22Rv1 (cell line): ENCODE measurements around the gene DTNB.

ENCODE experiments used
- H3K27ac ChIP-seq: fragments of 450-650 bp; 2 replicates; pipeline ENCODE4 v1.5.1; 2017
- ZFX ChIP-seq: fragments of 450-650 bp; IDR thresholded peaks from 2 replicates; pipeline ENCODE4 v1.6.1; 2017; ENCODE audit warnings: antibody characterized with exemption, borderline replicate concordance
- TF ChIP-seq, protein P1 (sequence below): fragments of 450-650 bp; IDR thresholded peaks from 2 replicates; pipeline ENCODE4 v1.5.1; 2017; ENCODE audit warnings: mild to moderate bottlenecking

Gene DTNB

DNA sequence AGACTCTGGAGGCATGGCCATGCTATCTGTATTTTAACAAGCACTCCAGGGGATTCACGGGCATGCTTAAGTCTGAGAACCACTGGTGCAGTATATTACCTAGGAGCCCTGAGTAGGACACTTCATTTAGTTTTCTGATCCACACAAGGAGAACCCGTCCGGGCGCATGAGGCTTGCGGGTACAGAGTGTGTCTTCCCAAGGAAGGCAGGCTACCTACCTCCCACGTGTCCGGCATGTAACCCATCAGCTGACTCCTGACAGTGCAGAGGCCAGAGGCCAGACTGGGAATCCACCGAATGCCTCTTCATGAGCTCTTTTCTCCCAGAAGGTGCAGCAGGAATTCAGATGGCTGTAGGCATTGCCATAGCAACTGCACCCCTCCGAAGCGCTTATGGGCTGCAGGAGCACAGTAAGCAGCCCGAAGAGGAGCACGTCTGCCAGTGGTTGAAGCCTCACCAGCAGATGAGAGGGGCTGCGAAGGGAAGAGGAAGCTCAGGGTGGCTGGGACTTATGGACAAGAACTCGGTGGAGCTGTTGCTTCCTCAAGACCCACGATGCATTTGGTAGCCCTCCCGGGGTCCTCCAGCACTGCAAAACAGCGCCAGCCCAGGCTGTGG, 297.9 kb downstream of the DTNB start:
- no peak for TF ChIP-seq ZFX
- TF ChIP-seq, protein P1, sequence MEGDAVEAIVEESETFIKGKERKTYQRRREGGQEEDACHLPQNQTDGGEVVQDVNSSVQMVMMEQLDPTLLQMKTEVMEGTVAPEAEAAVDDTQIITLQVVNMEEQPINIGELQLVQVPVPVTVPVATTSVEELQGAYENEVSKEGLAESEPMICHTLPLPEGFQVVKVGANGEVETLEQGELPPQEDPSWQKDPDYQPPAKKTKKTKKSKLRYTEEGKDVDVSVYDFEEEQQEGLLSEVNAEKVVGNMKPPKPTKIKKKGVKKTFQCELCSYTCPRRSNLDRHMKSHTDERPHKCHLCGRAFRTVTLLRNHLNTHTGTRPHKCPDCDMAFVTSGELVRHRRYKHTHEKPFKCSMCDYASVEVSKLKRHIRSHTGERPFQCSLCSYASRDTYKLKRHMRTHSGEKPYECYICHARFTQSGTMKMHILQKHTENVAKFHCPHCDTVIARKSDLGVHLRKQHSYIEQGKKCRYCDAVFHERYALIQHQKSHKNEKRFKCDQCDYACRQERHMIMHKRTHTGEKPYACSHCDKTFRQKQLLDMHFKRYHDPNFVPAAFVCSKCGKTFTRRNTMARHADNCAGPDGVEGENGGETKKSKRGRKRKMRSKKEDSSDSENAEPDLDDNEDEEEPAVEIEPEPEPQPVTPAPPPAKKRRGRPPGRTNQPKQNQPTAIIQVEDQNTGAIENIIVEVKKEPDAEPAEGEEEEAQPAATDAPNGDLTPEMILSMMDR, result no peak

DNA sequence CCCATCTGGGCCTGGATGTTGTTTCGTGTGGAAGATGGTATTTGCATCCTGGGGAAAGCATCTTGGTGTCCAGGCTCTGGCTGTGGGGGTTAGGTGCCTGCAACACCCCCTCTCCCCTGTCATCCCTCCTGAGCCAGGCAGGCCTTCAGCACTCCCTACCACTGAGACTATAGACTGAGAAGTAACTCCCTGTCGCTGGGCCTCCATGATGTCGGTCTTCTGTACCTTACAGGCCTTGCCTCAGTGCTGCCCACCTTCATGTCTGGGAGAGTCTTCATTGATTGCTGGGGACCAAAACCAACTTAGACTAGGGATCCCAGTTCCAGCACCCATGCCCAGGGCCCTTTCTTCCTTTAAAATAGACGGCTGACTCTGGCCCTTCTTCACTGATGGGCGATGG, 298.6 kb downstream of the DTNB start:
- no peak overlapping the region for H3K27ac ChIP-seq
- TF ChIP-seq, protein P1, result no peak
- no peak for TF ChIP-seq ZFX

More for the DNA sequence above, 297.9 kb downstream of the DTNB start:
- H3K27ac ChIP-seq, result no peak overlapping the region

DNA sequence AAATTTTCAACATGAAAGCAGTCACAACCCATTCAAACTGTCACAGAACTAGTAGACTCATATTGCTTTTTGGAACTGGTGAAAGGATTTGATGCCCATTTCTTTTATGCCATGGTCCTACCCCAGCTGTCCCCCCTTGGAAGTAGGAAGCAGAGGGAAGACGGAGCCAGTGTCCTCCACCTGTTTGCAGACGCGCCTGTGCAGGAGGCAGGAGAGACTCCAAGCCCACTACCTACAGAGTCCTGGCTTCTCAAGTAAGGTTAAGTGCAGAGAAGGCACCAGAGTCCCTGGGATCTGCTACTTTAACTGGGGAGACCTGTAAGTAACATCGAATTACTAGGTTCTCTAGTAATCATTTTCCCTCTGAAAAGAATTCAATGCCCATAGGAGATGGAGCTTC, 299.0 kb downstream of the DTNB start:
- TF ChIP-seq, protein P1, result no peak
- H3K27ac ChIP-seq, result no peak overlapping the region

DNA sequence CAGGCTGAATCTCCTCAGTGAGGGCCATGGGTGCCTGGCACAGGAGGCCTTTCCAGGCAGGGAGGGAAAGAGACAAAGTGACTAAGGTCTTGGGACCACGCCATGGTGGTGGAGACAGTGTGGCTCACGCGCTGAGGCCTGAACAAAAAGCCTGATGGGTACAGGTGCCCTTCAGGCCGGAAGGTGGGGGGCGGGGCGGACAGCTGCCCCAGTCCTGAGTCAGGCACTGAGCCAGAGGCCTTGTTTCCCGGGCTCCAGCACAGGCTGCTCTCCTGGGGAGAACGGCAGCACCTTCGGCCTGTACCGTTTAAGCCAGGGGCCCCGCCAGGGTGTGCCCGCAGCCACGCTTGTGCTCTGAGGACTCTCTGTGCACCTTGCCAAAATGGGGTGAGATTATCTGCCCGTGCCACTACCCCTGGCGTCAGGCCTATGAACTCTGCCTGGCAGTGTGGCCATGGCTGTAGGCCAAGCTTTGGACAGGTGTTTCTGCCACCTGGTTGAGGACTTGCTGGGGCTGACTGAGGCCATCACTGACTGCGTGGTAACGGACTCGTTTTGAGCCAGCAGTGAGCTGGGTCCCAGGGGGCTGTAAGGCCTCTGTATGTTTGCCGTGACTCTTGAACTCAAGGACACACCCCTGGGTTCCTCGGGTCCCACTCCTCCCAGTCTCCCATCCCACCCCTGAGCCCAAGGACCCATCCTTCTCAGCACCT, 300.0 kb downstream of the DTNB start:
- no peak overlapping the region for H3K27ac ChIP-seq
- TF ChIP-seq, protein P1, result no peak
- TF ChIP-seq ZFX, result no peak

DNA sequence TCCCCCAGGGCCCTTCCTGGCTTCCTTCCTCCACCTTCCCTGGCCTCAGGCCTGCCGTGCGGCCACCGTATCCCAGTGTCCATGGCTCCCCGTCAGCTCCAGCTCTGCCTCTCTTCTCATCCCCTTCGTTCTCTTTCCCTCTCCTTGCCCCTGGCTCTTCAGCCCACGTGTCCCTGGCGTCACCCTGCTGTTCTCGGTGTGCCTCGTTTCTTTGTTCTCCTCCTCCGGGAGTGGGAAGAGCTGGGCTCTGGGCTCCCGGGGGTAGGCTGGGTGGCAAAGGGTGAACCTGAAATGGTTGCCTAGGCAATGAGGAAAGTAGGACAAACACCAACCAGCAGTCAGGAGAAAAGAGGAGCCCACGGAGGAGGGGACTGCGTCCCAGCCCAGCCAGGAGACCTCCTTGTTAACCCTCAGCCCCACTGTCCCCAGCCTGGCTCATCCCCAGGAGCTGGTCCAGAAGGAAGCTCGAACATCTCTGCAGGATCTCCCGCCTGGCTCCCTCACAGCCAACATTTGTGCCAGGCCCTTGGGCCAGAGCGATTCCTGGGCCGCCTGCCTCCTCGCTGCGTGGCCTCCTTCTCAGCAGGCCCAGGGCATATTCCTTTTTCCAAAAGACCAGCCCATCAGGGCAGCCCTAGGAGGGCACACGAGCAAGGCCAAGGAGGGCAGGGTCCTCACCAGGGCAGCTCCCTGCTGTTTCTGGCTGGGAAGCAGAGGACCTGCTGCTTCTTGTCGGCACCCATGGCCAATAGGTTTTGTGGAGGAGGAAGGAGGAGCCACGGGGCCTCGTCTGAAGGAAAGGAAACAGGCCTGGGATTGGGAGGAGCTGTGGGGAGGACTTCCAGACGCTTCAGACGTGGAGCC, 300.7 kb downstream of the DTNB start:
- H3K27ac ChIP-seq, result no peak overlapping the region
- TF ChIP-seq ZFX, result no peak
- TF ChIP-seq, protein P1, result no peak

DNA sequence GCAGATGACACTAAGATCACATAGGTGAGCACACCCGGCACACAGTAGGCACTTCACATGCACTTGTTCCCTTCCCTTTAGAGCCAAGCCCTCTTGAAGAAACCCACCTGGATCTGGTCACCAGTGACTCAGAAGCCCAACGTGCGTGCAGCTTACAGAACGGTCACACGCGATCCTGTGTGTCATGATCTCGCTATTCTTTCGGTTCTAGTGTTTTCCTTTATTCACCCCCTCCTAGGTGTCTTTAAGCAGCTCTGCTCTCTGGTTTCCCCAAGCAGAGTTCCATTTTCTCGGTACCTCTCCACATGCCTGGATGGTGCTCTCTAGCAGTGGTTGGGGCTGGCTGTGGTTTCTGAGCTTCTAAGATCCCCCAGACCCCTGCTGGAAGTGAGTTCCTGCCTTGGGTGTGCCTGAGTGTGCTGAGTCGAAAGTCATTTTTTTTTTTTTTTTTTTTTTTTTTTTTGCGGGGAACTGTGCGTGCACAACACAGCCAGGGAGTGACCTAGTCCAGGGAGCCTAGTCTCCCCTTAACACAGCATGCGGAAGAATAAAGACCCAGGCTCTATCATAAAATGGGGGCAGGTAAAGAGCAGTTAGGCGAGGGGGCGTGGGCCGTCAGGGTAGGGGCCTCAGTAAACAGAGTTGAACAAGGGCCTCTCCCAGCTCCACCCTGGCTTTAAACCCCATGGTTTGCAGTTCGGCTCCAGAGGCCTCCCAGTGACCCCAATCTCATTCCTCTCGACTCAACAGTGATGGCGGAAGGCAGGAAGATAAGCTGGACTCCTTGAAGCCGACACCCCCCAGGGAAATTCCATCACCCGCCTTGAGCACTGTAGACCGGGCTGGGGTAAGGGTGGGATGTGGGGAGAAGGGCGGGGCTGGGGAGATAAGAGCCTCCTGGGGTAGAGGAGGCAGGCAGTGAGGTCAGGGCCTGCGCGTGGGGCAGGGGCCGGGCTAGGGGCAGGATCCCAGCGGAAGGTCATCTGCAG, 301.8 kb downstream of the DTNB start:
- no peak overlapping the region for H3K27ac ChIP-seq
- no peak for TF ChIP-seq ZFX
- TF ChIP-seq, protein P1, result no peak
